ENCODE measurements around the gene PARD3B. TPM values are rescaled to one million over a fixed set of nuclear protein-coding genes. Genes with fewer than 3 reads are reported as not detected.

PARD3B gene
- total and polyA plus RNA-seq, 2 experiments from 2014 or later = 3.5 to 4.4 TPM

DNA sequence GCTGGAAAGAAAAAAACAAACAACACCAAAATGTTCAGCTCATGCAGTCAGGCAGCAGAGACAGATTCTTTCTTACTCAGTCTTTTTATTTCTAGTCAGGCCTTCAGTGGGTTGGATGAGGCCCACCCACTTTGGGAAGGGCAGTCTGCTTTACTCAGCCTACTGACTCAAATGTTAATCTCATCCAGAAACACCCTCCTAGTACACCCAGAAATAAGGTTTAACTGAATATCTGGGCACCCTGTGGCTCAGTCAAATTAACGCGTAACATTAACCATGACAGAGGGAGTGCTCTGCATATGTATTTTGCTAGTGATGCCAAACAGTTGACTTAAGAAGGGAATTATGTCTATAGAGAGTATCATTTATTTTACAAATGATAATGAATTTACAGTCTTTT is 401.6 kb downstream of the PARD3B start:
- Mint-ChIP-seq H3K27ac (no peak overlapping the region; the same call in 1 of the 2 replicates), H3K27me3 (ENCODE audit: insufficient read depth, low read depth, poor library complexity) (no peaks in the 10 kb centered on the region), H3K9me3 (no peaks in the 10 kb centered on the region; the same call in 2 of the 3 replicates), H3K36me3 (ENCODE audit: low read depth) (peaks cover 5% of the 10 kb centered on the region; the same call in 1 of the 3 replicates), H3K4me1 (no peaks in the 10 kb centered on the region), H3K4me3 (no peak overlapping the region)
- H3K9me2 ChIP-seq (ENCODE audit: insufficient read depth) = peaks cover 10% of the 10 kb centered on the region
- no peaks in the 10 kb centered on the region for H3K27me3 ChIP-seq (ENCODE audit: insufficient read depth)
- H4K20me1 ChIP-seq (replicated peaks; ENCODE audit: insufficient read depth) = no peaks in the 10 kb centered on the region
- H2AFZ ChIP-seq = no peak overlapping the region
- H3K4me2 ChIP-seq = no peak overlapping the region
- H3K79me2 ChIP-seq (replicated peaks; ENCODE audit: insufficient read depth) = no peaks in the 10 kb centered on the region
- no peak overlapping the region for H3K27ac ChIP-seq (ENCODE audit: low read depth)
- TF ChIP-seq EZH2 (IDR thresholded peaks at IDR 0.05; ENCODE audit: low read depth, unreplicated experiment) (no peak), ZNF331 (CRISPR knock-in tag; IDR thresholded peaks at IDR 0.05; ENCODE audit: low read depth) (no peak), CREB1 (CRISPR knock-in tag; IDR thresholded peaks at IDR 0.05; ENCODE audit: low read depth) (no peak), NANOG (IDR thresholded peaks at IDR 0.05; ENCODE audit: borderline replicate concordance) (no peak), EZH2phosphoT487 (IDR thresholded peaks at IDR 0.05; ENCODE audit: unreplicated experiment) (no peak), JUNB (IDR thresholded peaks at IDR 0.05; ENCODE audit: unreplicated experiment) (no peak), ZNF114 (CRISPR knock-in tag; IDR thresholded peaks at IDR 0.05) (no peak), STAT1 (IDR thresholded peaks at IDR 0.05; ENCODE audit: unreplicated experiment) (no peak), POLR2AphosphoS5 (IDR thresholded peaks at IDR 0.05; ENCODE audit: low read depth) (no peak)
- TF ChIP-seq, protein P1, sequence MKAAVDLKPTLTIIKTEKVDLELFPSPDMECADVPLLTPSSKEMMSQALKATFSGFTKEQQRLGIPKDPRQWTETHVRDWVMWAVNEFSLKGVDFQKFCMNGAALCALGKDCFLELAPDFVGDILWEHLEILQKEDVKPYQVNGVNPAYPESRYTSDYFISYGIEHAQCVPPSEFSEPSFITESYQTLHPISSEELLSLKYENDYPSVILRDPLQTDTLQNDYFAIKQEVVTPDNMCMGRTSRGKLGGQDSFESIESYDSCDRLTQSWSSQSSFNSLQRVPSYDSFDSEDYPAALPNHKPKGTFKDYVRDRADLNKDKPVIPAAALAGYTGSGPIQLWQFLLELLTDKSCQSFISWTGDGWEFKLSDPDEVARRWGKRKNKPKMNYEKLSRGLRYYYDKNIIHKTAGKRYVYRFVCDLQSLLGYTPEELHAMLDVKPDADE (IDR thresholded peaks at IDR 0.05) = no peak
- TF ChIP-seq, protein P2, sequence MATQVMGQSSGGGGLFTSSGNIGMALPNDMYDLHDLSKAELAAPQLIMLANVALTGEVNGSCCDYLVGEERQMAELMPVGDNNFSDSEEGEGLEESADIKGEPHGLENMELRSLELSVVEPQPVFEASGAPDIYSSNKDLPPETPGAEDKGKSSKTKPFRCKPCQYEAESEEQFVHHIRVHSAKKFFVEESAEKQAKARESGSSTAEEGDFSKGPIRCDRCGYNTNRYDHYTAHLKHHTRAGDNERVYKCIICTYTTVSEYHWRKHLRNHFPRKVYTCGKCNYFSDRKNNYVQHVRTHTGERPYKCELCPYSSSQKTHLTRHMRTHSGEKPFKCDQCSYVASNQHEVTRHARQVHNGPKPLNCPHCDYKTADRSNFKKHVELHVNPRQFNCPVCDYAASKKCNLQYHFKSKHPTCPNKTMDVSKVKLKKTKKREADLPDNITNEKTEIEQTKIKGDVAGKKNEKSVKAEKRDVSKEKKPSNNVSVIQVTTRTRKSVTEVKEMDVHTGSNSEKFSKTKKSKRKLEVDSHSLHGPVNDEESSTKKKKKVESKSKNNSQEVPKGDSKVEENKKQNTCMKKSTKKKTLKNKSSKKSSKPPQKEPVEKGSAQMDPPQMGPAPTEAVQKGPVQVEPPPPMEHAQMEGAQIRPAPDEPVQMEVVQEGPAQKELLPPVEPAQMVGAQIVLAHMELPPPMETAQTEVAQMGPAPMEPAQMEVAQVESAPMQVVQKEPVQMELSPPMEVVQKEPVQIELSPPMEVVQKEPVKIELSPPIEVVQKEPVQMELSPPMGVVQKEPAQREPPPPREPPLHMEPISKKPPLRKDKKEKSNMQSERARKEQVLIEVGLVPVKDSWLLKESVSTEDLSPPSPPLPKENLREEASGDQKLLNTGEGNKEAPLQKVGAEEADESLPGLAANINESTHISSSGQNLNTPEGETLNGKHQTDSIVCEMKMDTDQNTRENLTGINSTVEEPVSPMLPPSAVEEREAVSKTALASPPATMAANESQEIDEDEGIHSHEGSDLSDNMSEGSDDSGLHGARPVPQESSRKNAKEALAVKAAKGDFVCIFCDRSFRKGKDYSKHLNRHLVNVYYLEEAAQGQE (IDR thresholded peaks at IDR 0.05; ENCODE audit: unreplicated experiment) = no peak
- TF ChIP-seq, protein P3, sequence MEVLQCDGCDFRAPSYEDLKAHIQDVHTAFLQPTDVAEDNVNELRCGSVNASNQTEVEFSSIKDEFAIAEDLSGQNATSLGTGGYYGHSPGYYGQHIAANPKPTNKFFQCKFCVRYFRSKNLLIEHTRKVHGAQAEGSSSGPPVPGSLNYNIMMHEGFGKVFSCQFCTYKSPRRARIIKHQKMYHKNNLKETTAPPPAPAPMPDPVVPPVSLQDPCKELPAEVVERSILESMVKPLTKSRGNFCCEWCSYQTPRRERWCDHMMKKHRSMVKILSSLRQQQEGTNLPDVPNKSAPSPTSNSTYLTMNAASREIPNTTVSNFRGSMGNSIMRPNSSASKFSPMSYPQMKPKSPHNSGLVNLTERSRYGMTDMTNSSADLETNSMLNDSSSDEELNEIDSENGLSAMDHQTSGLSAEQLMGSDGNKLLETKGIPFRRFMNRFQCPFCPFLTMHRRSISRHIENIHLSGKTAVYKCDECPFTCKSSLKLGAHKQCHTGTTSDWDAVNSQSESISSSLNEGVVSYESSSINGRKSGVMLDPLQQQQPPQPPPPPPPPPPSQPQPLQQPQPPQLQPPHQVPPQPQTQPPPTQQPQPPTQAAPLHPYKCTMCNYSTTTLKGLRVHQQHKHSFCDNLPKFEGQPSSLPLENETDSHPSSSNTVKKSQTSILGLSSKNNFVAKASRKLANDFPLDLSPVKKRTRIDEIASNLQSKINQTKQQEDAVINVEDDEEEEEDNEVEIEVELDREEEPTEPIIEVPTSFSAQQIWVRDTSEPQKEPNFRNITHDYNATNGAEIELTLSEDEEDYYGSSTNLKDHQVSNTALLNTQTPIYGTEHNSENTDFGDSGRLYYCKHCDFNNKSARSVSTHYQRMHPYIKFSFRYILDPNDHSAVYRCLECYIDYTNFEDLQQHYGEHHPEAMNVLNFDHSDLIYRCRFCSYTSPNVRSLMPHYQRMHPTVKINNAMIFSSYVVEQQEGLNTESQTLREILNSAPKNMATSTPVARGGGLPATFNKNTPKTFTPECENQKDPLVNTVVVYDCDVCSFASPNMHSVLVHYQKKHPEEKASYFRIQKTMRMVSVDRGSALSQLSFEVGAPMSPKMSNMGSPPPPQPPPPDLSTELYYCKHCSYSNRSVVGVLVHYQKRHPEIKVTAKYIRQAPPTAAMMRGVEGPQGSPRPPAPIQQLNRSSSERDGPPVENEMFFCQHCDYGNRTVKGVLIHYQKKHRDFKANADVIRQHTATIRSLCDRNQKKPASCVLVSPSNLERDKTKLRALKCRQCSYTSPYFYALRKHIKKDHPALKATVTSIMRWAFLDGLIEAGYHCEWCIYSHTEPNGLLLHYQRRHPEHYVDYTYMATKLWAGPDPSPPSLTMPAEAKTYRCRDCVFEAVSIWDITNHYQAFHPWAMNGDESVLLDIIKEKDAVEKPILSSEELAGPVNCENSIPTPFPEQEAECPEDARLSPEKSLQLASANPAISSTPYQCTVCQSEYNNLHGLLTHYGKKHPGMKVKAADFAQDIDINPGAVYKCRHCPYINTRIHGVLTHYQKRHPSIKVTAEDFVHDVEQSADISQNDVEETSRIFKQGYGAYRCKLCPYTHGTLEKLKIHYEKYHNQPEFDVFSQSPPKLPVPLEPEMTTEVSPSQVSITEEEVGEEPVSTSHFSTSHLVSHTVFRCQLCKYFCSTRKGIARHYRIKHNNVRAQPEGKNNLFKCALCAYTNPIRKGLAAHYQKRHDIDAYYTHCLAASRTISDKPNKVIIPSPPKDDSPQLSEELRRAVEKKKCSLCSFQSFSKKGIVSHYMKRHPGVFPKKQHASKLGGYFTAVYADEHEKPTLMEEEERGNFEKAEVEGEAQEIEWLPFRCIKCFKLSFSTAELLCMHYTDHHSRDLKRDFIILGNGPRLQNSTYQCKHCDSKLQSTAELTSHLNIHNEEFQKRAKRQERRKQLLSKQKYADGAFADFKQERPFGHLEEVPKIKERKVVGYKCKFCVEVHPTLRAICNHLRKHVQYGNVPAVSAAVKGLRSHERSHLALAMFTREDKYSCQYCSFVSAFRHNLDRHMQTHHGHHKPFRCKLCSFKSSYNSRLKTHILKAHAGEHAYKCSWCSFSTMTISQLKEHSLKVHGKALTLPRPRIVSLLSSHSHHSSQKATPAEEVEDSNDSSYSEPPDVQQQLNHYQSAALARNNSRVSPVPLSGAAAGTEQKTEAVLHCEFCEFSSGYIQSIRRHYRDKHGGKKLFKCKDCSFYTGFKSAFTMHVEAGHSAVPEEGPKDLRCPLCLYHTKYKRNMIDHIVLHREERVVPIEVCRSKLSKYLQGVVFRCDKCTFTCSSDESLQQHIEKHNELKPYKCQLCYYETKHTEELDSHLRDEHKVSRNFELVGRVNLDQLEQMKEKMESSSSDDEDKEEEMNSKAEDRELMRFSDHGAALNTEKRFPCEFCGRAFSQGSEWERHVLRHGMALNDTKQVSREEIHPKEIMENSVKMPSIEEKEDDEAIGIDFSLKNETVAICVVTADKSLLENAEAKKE (CRISPR knock-in tag; IDR thresholded peaks at IDR 0.05) = no peak
- TF ChIP-seq, protein P4, sequence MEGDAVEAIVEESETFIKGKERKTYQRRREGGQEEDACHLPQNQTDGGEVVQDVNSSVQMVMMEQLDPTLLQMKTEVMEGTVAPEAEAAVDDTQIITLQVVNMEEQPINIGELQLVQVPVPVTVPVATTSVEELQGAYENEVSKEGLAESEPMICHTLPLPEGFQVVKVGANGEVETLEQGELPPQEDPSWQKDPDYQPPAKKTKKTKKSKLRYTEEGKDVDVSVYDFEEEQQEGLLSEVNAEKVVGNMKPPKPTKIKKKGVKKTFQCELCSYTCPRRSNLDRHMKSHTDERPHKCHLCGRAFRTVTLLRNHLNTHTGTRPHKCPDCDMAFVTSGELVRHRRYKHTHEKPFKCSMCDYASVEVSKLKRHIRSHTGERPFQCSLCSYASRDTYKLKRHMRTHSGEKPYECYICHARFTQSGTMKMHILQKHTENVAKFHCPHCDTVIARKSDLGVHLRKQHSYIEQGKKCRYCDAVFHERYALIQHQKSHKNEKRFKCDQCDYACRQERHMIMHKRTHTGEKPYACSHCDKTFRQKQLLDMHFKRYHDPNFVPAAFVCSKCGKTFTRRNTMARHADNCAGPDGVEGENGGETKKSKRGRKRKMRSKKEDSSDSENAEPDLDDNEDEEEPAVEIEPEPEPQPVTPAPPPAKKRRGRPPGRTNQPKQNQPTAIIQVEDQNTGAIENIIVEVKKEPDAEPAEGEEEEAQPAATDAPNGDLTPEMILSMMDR (conservative IDR thresholded peaks at IDR 0.05; ENCODE audit: low read depth in 2 of 2) = no peak
- no peaks in the 10 kb centered on the region for H3F3A ChIP-seq (replicated peaks; ENCODE audit: low read depth)
- DNase-seq (ENCODE audit: low spot score) (no peak), ATAC-seq (no peak)
- no peaks in the 10 kb centered on the region for H3K36me3 ChIP-seq (ENCODE audit: insufficient read depth)
- H3K4me3 ChIP-seq = no peak overlapping the region
- no peaks in the 10 kb centered on the region for H3K4me1 ChIP-seq (ENCODE audit: insufficient read depth)
